HepG2 (cell line): ENCODE data around the gene RPL38. TPM values are rescaled to one million over a fixed set of nuclear protein-coding genes. Genes with fewer than 3 reads are reported as not detected.

ENCODE experiments used
- CHD2 ChIP-seq: IDR thresholded peaks from 2 replicates; pipeline ENCODE4 v1.6.1; 2011; ENCODE audit warnings: low read depth, low read length, improper control_type of control experiment
- GATAD2A ChIP-seq: IDR thresholded peaks from 2 replicates; pipeline ENCODE4 v1.6.1; 2016
- HMG20B ChIP-seq: conservative IDR thresholded peaks from 2 replicates; pipeline ENCODE4 v1.6.1; 2016; ENCODE audit warnings: missing genetic modification reagents, missing compliant biosample characterization
- HOXA9 ChIP-seq: sonication (generic); formaldehyde crosslinking; IDR thresholded peaks from 2 replicates; pipeline ENCODE4 v1.8.1; 2022; ENCODE audit warnings: missing genetic modification reagents, mild to moderate bottlenecking, moderate library complexity, borderline replicate concordance
- KDM2A ChIP-seq: sonication (generic); formaldehyde crosslinking; IDR thresholded peaks from 2 replicates; pipeline ENCODE4 v1.4.0; 2020; ENCODE audit warnings: low read depth, missing genetic modification reagents, borderline replicate concordance
- KDM6A ChIP-seq: IDR thresholded peaks from 2 replicates; pipeline ENCODE4 v1.6.1; 2016; ENCODE audit warnings: low read depth
- MATR3 ChIP-seq: sonication (generic); formaldehyde crosslinking; IDR thresholded peaks from 2 replicates; pipeline ENCODE4 v1.4.0; 2020; ENCODE audit warnings: missing genetic modification reagents
- MEIS2 ChIP-seq: sonication (generic); formaldehyde crosslinking; IDR thresholded peaks from 2 replicates; pipeline ENCODE4 v1.9.0; 2021; ENCODE audit warnings: mild to moderate bottlenecking, missing genetic modification reagents
- MIXL1 ChIP-seq: IDR thresholded peaks from 2 replicates; pipeline ENCODE4 v1.6.1; 2016
- NAIF1 ChIP-seq: sonication (generic); formaldehyde crosslinking; IDR thresholded peaks from 2 replicates; pipeline ENCODE4 v1.5.0; 2020; ENCODE audit warnings: mild to moderate bottlenecking, missing genetic modification reagents, borderline replicate concordance
- SIX4 ChIP-seq: sonication (generic); formaldehyde crosslinking; IDR thresholded peaks from 2 replicates; pipeline ENCODE4 v1.4.0; 2020; ENCODE audit warnings: missing genetic modification reagents
- ZBTB38 ChIP-seq: sonication (generic); formaldehyde crosslinking; IDR thresholded peaks from 2 replicates; pipeline ENCODE4 v1.5.1; 2020; ENCODE audit warnings: mild to moderate bottlenecking, missing genetic modification reagents
- ZBTB42 ChIP-seq: sonication (generic); formaldehyde crosslinking; IDR thresholded peaks from 2 replicates; pipeline ENCODE4 v1.5.0; 2020; ENCODE audit warnings: mild to moderate bottlenecking, missing genetic modification reagents
- ZNF136 ChIP-seq: sonication (generic); formaldehyde crosslinking; IDR thresholded peaks from 2 replicates; pipeline ENCODE4 v1.8.1; 2022; ENCODE audit warnings: low read depth, mild to moderate bottlenecking, moderate library complexity, missing genetic modification reagents
- ZNF329 ChIP-seq: sonication (generic); formaldehyde crosslinking; IDR thresholded peaks from 2 replicates; pipeline ENCODE4 v1.9.0; 2021; ENCODE audit warnings: low read depth, mild to moderate bottlenecking, missing genetic modification reagents
- ZNF432 ChIP-seq: sonication (generic); formaldehyde crosslinking; IDR thresholded peaks from 2 replicates; pipeline ENCODE4 v1.5.0; 2020; ENCODE audit warnings: missing genetic modification reagents, mild to moderate bottlenecking, borderline replicate concordance
- ZNF484 ChIP-seq: sonication (generic); formaldehyde crosslinking; IDR thresholded peaks from 2 replicates; pipeline ENCODE4 v1.5.1; 2020; ENCODE audit warnings: mild to moderate bottlenecking, low read depth, missing genetic modification reagents, borderline replicate concordance
- ZNF609 ChIP-seq: sonication (generic); formaldehyde crosslinking; IDR thresholded peaks from 2 replicates; pipeline ENCODE4 v1.4.0; 2020; ENCODE audit warnings: mild to moderate bottlenecking, missing genetic modification reagents, borderline replicate concordance
- ZNF724P ChIP-seq: sonication (generic); formaldehyde crosslinking; IDR thresholded peaks from 2 replicates; pipeline ENCODE4 v1.8.0; 2022; ENCODE audit warnings: missing genetic modification reagents, borderline replicate concordance
- ZNF780A ChIP-seq: sonication (generic); formaldehyde crosslinking; IDR thresholded peaks from 2 replicates; pipeline ENCODE4 v1.8.0; 2022; ENCODE audit warnings: mild to moderate bottlenecking, missing genetic modification reagents, moderate library complexity
- ZNF879 ChIP-seq: sonication (generic); formaldehyde crosslinking; IDR thresholded peaks from 2 replicates; pipeline ENCODE4 v1.8.1; 2023; ENCODE audit warnings: missing genetic modification reagents
- ZSCAN30 ChIP-seq: sonication (generic); formaldehyde crosslinking; IDR thresholded peaks from 2 replicates; pipeline ENCODE4 v1.5.0; 2020; ENCODE audit warnings: mild to moderate bottlenecking, missing genetic modification reagents
- polyA plus RNA-seq, 8 experiments: library from polyadenylated mRNA; depleted of rRNA in 3 of 8; stranded (reverse) in 7 of 8; unstranded in 1 of 8; fragments of >200 nt; fragmentation: Illumina TruSeq in 4 of 8; extraction: Trizol in 4 of 8; gene quantifications; 2 replicates each; pipeline versions ENCODE4 v1.2.1 to v1.2.3, GENCODE V29; 2011 to 2016; ENCODE audit warnings: low read depth in 4 of 8, missing spikeins in 1 of 8, mixed read lengths in 1 of 8; ENCODE audit not compliant: insufficient read depth in 1 of 8
- total RNA-seq, 5 experiments: library from RNA; depleted of rRNA; stranded (reverse); fragments of >200 nt; fragmentation: Illumina TruSeq; extraction: Trizol; gene quantifications; 2 replicates each; pipeline ENCODE4 v1.2.3, GENCODE V29; 2016; ENCODE audit warnings: low read depth in 1 of 5
- TF ChIP-seq, protein P1 (sequence below): sonication (generic); formaldehyde crosslinking; IDR thresholded peaks from 2 replicates; pipeline ENCODE4 v1.8.1; 2023; ENCODE audit warnings: missing genetic modification reagents, inconsistent platforms, borderline replicate concordance

RPL38 gene
- total and polyA plus RNA-seq, 2 of the 13 experiments (the other 11 are each of a cell fraction or from before 2014, with no cell fraction given) = 2,370 to 2,372 TPM

DNA sequence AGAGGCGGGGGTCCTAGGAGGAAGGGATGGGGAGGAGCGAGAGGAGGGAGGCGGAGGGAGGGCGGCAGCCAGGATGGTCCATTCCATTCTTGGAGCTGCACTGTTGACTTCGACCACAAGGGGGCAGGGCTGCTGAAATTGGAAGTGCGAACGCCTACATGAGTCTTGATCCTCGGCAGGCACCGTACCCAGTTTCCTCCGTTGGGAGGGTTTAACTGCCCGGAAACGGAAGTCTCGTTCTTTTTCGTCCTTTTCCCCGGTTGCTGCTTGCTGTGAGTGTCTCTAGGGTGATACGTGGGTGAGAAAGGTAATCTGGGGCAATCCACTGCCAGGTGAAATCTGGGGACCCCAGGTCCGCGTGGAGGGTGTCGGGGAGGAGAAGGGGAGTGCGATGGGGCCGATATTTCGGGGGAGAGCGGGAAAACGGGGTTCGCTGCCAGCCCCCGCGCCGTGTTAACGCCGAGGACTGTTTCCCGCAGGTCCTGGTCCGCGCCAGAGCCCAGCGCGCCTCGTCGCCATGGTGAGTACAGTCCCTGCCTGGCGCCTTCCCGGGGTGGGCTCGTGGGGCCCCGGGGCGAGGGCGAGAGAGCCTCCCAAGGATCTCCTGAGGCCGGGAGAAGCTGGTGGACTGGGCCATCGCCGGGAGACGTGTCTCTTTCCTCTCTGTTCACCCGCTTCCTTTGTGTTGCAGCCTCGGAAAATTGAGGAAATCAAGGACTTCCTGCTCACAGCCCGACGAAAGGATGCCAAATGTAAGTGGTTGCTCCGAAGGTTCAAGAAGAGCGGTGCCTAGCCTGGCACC lies at the start of gene RPL38 (continued):
- no peak for TF ChIP-seq ZNF879
- TF ChIP-seq ZNF780A = 0 out of 2 replicates have a peak, but pooled peaks have one; percentile 74
- no peak for TF ChIP-seq KDM6A (CRISPR knock-in tag)
- no peak for TF ChIP-seq HOXA9 (CRISPR knock-in tag)
- no peak for TF ChIP-seq ZBTB42 (CRISPR knock-in tag)
- peak; percentile 42; the same call in 1 of the 2 replicates for TF ChIP-seq ZNF609 (CRISPR knock-in tag)
- TF ChIP-seq ZNF484 (CRISPR knock-in tag) = no peak
- TF ChIP-seq ZNF432 (CRISPR knock-in tag) = no peak
- no peak for TF ChIP-seq MATR3 (CRISPR knock-in tag)
- peak; percentile 73 for TF ChIP-seq SIX4
- TF ChIP-seq ZBTB38 = peak; percentile 68; the same call in 1 of the 2 replicates
- peak; percentile 72; the same call in 1 of the 2 replicates for TF ChIP-seq ZNF724P (CRISPR knock-in tag)
- no peak for TF ChIP-seq MEIS2 (CRISPR knock-in tag)
- no peak for TF ChIP-seq CHD2
- TF ChIP-seq, protein P1, sequence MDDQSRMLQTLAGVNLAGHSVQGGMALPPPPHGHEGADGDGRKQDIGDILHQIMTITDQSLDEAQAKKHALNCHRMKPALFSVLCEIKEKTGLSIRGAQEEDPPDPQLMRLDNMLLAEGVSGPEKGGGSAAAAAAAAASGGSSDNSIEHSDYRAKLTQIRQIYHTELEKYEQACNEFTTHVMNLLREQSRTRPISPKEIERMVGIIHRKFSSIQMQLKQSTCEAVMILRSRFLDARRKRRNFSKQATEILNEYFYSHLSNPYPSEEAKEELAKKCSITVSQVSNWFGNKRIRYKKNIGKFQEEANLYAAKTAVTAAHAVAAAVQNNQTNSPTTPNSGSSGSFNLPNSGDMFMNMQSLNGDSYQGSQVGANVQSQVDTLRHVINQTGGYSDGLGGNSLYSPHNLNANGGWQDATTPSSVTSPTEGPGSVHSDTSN (CRISPR knock-in tag) = no peak
- TF ChIP-seq HMG20B (CRISPR knock-in tag) = 0 out of 2 replicates have a peak, but pooled peaks have one; percentile 32
- TF ChIP-seq MIXL1 (CRISPR knock-in tag) = peak; percentile 97
- peak; percentile 54; the same call in 1 of the 2 replicates for TF ChIP-seq ZSCAN30
- 0 out of 2 replicates have a peak, but pooled peaks have one; percentile 36 for TF ChIP-seq ZNF136 (CRISPR knock-in tag)
- TF ChIP-seq ZNF329 = no peak
- TF ChIP-seq GATAD2A (CRISPR knock-in tag) = peak; percentile 77
- peak; percentile 88; the same call in 1 of the 2 replicates for TF ChIP-seq KDM2A (CRISPR knock-in tag)
- TF ChIP-seq NAIF1 (CRISPR knock-in tag) = no peak; the same call in 1 of the 2 replicates
